Measurements from ENCODE around the gene FAAP100.
"Not testable (repeated sequence)": the region's sequence is repeated elsewhere in the genome, so short reads cannot be mapped to it uniquely, and the experiment has no call there.

The FAAP100 gene

DNA sequence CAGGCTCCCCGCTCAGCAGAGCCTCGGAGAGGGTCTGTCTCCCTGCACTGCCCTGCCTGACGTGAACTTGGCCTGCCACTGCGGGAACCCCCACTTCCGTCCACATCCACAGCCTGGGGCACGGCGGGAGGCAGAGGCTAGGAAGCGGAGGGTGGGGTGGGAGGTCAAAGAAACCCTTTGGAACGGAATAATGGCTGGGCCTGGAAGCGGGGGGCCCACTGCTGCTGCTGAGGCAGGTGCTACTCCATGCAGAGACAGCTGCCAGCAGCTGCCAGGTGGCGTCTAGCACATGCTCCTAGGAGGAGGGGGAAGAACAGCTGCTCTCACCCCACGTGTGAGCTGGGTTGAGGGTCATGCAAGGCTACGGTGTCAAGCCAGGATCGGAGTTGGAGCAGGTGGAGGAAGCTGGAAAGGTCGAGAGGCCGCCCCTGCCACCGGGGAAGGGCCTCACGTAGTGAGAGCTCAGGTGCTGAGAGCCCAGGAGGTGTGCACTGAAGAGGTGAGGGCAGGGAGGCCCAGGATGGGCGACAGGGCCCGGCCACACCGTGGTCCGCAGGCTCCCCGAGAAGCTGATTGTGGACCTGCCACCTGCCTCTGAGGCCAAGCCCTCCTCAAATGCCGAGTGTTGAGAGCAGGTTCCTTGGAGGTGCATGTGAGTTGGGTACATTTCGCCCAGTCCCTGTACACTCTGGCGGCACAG lies 14.1 kb downstream of the FAAP100 start:
- DNase-seq (ENCODE audit: low read depth) = no peak

DNA sequence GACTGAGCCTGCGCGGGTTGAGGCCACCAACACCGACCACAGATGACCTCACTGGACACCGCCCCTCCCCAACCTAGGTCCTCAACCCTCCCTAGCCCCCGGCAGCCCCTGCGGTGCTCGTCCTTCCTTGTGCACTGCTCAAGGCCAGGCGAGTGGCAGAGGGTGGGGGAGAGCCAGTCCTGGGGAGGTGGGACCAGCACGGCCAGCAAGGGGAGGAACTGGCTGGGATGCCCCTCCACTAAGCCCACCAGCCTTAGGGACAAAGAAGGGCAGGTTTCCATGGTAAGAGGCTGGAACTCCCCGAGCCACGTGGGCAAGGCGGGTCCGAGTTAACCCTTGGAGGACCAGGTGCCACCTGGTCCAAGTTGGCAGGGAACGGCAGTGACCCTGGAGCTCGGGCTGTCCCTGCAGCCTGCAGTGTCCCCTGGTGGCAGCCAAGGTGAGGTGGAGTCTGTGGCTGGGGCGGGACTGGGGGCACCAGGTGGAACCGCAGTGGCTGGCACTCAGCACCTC lies 14.8 kb downstream of the FAAP100 start:
- DNase-seq (ENCODE audit: low read depth) = no peak

DNA sequence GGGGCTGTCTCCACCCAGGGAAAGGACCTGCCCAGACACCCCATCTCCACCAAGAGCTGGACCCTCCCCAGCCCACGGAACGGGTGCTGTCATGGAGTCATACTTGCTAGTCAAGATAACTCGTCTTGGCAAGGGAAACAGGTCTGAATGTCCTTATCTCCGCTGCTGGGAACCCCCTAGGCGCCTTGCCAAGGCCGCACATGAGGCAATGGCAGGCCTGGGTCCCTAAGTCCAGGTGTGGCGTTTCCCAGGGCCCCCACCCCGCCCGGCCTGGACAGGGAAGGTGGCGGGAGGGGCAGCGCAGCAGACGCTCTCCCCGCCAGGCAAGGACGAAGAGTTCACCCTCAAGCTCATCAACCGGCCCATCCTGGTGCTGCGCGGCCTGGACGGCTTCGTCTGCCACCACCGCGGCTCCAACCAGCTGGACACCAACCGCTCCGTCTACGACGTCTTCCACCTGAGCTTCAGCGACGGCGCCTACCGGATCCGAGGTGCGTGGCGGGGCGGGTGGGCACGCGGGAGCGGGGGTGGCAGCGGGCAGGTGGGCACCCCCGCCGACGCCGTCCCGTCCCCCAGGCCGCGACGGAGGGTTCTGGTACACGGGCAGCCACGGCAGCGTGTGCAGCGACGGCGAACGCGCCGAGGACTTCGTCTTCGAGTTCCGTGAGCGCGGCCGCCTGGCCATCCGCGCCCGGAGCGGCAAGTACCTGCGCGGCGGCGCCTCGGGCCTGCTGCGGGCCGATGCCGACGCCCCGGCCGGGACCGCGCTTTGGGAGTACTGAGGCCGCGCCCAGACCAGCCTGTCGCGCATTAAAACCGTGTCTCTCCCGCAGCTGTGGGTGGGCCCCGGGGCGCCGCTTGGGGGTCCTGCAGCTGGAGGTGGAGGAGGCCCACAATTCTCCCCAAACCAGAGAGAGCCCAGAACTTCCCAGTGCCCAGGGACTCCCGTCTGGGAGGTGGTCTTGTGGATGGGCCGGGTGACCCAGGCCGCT lies 15.6 kb downstream of the FAAP100 start:
- no peak for DNase-seq (ENCODE audit: low read depth)

DNA sequence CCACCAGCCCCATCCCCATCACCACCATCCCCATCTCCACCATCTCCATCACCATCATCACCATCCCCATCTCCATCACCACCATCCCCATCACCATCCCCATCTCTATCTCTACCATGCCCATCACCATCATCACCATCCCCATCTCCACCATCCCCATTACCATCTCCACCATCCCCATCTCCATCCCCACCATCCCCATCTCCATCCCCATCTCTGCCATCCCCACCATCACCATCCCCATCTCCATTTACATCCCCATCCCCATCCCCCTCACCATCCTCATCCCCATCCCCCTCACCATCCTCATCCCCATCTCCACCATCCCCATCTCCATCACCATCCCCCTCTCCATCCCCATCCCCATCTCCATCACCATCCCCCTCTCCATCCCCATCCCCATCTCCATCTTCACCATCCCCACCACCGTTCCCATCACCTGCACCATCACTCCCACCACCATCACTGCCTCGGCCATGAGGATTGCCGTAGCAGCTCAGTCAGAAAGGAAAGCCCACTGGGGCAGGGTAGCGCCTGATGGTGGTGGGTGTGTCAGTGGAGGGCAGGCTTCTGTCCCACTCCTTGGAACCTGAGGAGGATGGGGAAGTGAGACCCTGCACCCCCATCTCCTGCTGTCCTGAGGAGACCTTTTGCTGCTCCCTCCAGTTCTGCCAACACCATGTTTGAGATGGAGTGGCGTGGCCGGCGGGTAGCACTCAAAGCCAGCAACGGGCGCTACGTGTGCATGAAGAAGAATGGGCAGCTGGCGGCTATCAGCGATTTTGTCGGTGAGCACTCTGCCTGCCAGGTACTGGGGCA lies 16.5 kb downstream of the FAAP100 start:
- no peak for DNase-seq (ENCODE audit: low read depth)

DNA sequence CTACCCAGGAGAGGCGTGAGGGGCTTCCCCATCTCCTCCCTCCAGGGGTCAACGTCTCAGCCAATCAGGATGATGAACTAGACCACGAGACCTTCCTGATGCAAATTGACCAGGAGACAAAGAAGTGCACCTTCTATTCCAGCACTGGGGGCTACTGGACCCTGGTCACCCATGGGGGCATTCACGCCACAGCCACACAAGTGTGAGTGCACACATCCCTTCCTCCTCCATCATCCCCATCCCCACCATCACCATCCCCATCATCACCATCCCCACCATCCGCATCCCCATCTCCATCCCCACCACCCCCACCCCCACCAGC lies 17.2 kb downstream of the FAAP100 start:
- no peak for DNase-seq (ENCODE audit: low read depth)

DNA sequence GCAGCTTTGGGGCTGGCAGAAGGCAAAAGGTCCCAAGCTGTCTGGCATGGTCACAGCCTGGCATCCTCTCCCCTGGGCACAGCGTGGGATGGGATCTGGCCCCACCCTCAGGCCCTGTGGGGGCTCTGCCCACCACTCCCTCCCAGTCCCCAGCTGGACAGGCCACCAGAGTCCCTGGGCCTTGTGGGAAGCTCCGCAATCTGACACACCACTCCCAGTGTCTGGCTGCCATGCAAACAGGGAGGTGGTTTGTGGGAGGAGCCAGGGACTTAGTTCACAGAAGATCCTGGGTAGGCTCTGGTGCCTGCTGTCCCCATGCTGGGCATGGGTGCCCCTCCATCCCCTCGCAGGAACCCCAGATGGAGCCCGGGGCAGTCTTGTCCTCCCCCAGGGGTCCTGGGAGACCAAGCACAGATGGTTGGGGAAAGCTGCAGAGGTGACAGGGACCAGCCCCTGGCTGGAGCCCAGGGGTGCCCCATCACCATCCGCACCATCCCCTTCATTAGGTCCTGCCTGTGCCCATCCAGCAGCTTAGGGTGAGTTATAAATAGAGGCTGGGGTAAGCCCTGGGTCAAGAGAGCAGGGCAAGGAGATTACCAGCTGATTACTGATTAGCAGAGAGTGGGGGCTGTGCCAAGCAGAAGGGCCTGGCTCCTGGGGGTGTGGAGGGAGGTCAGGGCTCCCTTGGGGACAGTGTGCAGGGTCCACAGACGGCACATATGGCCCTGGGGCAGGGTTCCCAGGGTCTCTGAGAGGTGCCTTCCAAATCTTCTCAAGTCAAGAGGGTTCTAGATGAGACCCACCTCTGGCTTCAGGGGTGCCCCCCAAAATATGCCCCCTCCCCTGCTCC lies 17.8 kb downstream of the FAAP100 start:
- no peak for DNase-seq (ENCODE audit: low read depth)

DNA sequence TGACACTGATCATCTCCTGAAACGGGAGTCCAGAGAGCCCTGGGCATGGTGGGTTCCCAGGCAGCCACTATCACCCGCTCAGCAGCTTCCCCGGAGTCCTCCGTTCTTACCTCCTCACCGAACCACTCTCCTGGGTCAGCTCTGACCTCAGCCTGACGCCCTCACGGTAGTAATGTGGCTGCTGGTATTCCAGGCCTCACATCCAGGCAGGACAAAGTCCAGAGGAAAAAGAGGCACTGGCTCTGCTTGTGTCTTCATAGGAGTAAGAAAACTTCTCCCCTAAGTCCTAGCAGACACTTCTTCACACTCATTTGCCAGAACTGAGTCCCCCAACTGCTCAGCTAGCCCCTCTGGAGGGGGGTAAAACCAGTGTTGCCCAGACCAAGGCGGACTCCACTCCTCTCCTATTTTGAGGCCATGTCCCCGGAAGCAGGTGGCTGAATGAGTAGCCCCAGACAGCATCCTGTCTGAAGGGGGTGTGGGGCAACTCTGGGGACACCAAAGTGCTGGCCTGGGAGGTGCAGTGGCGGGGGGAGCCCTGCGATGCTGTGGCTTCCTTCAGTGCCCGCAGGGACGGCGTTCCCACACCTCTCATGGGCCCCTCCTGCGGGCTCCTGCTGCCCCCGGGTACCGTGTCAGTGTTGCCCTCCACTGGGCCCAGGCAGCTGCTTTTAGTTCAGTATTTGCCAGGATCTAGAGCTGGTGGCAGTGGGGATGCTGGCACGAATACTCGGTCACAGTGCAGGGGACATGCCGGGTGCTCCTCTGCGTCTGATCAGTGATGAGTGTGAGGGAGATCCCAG lies 18.6 kb downstream of the FAAP100 start:
- DNase-seq (ENCODE audit: low read depth) = no peak

DNA sequence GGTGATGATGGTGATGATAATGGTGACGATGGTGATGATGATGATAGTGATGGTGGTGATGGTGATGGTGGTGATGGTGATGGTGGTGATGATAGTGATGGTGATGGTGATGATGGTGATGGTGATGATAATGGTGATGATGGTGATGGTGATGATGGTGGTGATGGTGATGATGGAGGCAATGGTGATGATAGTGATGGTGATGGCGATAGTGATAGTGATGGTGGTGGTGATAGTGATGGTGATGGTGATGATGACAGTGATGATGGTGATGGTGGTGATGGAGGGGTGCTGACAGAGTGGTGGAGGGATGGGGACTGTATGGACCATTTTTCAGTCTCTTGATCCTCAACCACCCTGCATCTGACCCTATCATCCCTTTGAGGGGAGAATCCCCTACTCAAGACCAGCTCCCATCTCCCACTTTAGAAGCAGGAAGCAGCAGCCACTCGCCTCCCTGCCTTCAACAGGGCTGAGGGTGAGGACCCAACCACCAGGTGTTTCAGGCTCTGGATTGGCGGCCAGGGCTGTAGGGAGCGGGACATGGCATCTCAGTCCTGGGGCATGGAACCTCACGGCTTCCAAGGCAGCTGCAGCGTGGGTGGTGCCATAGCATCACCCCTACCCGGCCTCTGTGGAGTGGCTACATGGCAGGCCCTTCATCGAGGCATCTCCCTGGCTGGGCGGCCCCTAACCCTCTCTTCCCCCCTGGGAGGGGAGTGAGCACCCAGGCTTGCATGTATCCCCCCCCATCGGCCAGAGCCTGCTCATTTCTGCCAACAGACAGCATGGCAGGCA lies 19.5 kb downstream of the FAAP100 start:
- no peak for DNase-seq (ENCODE audit: low read depth)

DNA sequence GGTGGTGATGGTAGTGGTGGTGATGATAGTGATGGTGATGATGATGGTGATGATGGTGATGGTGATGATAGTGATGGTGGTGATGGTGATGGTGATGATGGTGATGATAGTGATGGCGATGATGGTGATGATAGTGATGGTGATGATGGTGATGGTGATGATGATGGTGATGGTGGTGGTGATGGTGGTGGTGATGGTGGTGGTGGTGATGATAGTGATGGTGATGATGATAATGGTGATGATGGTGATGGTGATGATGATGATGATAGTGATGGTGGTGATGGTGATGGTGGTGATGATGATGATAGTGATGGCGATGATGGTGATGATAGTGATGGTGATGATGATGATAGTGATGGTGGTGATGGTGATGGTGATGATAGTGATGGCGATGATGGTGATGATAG lies 20.2 kb downstream of the FAAP100 start:
- not testable (repeated sequence) for DNase-seq (ENCODE audit: low read depth)

DNA sequence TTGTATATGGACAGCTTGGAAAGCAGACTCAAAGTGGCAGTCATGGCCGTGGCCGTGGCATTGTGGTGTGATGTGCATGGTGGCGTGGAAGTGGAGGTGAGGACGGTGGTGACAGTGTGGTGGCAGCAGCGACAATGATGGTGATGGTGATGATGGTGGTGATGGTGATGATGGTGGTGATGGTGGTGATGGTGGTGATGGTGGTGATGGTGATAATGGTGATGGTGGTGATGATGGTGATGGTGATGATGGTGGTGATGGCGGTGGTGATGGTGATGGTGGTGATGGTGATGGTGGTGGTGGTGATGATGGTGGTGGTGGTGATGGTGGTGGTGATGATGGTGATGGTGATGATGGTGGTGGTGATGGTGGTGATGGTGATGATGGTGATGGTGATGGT lies 21.1 kb downstream of the FAAP100 start:
- DNase-seq (ENCODE audit: low read depth) = not testable (repeated sequence)

DNA sequence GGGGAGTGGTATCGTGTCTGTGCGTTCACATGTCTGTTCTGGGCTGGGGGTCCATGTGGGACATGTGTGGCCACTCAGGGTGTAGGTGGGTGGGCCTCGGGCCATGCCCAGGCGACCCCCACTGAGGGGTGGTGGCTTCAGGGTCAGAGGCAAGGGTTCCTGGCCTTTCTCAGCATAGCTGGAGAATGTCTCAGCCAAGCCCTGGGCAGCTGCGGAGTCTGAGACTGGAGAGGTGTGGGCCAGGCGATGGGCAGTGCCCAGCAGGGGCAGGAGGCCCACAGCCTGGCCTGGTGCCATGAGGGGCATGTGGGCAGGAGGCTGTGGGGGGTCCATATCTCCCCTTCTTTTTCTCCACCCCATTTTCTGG lies 22.7 kb downstream of the FAAP100 start:
- DNase-seq (ENCODE audit: low read depth) = no peak

DNA sequence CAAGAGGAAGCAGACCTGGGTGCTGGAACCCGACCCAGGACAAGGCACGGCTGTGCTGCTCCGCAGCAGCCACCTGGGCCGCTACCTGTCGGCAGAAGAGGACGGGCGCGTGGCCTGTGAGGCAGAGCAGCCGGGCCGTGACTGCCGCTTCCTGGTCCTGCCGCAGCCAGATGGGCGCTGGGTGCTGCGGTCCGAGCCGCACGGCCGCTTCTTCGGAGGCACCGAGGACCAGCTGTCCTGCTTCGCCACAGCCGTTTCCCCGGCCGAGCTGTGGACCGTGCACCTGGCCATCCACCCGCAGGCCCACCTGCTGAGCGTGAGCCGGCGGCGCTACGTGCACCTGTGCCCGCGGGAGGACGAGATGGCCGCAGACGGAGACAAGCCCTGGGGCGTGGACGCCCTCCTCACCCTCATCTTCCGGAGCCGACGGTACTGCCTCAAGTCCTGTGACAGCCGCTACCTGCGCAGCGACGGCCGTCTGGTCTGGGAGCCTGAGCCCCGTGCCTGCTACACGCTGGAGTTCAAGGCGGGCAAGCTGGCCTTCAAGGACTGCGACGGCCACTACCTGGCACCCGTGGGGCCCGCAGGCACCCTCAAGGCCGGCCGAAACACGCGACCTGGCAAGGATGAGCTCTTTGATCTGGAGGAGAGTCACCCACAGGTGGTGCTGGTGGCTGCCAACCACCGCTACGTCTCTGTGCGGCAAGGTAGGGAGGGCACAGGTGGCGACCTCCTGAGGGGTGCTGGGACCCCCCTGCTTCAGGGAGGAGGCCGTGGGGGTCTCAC lies 23.3 kb downstream of the FAAP100 start:
- no peak for DNase-seq (ENCODE audit: low read depth)

DNA sequence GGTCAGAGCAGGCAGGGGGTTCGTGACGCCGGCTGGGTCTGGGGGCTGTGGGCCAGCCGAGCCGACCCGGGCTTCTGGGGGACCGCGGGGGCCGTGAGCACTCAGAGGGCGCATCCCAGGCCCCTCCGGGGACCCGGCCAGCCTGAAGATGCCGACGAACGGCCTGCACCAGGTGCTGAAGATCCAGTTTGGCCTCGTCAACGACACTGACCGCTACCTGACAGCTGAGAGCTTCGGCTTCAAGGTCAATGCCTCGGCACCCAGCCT lies 23.8 kb downstream of the FAAP100 start:
- no peak for DNase-seq (ENCODE audit: low read depth)

DNA sequence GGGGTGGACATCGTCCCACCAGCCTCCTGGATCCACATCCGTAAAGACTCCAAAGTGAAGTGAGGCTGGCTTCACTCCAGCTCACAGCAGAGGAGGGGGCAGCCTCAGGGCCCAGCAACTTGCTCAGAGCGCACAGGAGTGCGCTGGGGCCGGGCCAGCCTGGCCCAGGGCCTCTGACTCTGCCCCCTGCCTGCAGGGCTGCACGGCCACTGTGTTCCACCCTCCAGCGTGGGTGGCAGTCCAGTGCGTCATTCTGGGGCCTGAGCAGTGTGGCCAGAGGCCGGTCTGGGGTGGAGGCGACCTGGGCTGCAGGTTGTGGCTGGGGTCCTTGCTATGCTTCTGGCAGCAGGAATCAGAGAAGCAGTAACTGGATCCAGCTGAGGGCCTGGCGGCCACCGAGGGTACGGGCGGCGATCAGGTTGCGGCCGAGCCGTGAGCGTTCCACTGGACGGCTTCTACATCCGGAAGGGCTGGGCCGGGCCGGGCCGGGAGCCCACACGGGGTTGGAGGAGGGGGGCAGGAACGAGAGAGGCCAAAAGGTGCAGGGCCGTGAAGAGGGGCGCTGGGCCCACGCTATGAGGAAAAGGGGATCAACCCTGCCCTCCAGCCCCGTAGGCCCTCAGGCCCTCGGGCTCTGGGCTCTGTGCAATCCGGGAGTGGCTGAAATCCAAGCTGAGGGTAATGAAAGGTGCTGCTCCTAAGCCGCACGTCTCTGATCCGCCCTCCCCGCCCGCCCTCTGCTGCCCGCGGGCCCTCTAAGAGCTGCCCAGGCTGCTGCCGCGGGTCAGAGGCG lies 24.4 kb downstream of the FAAP100 start, which contains the start of gene FSCN2:
Gene FSCN2, plus strand, starts transcription at position 787 of the 793 bp plus-strand sequence. CDS start 155 bp downstream, outside the sequence.
- no peak for DNase-seq (ENCODE audit: low read depth)

DNA sequence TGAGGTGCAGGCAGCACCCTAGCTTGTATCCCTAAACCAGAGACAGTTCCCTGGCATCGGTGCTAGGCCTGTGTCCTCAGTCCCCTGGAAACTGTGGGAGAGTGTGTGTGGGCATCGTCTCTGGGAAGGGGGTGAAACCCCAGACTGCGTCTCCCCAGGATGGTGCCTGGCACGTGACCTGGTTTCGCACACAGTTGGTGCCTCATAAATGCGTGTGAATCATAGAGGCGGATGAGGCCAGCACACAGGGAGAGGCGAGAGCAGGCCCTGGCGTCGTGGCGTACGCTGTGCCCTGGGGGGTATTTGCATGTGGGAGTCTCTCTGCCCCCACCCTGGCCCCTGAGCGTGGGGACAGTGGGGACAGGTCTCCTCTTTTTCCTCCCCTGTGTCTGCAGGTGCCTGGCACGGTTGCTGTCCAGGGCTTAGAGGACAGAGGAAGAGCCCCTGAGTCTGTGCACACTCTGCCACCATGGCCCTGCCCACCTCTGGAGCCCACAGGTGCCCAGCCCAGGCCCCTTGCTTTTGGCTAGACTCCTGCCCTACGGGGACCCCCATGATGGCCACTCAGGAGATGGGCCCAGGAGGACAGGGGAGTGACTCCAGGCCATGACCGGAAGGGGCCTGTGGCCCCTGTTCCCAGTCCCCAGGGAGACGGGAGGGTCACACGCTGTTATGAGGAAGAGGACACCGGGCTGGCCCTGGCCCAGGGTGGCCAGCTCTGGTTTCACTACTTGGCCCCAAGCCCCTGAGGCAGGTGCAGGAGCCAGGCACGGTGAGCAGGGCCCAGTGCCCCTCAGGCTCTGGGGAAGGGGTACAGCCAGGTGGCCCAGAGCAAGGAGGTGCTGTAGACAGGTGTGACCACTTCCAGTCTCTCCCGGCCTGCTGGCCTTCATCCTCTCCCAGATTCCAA lies 25.2 kb downstream of the FAAP100 start:
- no peak for DNase-seq (ENCODE audit: low read depth)

DNA sequence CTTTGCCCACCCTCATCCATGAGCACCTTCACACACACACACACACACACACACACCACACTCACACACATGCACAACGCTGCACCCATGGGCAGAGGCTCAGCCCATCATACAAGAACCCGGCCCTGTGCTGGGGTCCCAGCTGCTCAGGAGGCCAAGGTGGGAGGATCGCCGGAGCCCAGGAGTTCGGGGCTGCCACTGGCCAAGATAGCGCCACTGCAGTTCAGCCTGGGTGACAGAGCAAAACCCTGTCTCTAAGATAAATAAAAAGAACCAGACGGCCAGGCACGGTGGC lies 27.3 kb downstream of the FAAP100 start:
- no peak for DNase-seq (ENCODE audit: low read depth)

Measured in stimulated activated CD8-positive, alpha-beta memory T cell treated with anti-CD3 and anti-CD28 coated beads, Interleukin-4, amount 100 ng/mL, for 24 hours (primary cell).